K562 (cell line): Measurements from ENCODE around the gene DCLK1. TPM values are rescaled to one million over a fixed set of nuclear protein-coding genes. Genes with fewer than 3 reads are reported as not detected.

ENCODE experiments used
- ATAC-seq: fragments of 200-7000 bp; cut with Tn5 transposase; 3 replicates; pipeline ENCODE4 v1.9.1; 2020; ENCODE audit warnings: moderate library complexity
- BruUV-seq: library from RNA; stranded (reverse); fragments of 400-500 nt; replicated peaks from 2 replicates; lab custom pipeline; 2021; lab: Mats Ljungman, UMichigan
- CTCF ChIA-PET: fragments of 300-600 bp; formaldehyde crosslinking; extraction: SDS; loops from one replicate; lab custom pipeline; 2021; ENCODE audit warnings: low intra/inter-chr PET ratio; lab: Yijun Ruan, JAX
- POLR2A ChIA-PET: fragments of 300-600, 350-650 bp; sonication (Branson Sonifier 250); formaldehyde crosslinking; extraction: SDS; loops from one replicate; lab custom pipeline; 2021; ENCODE audit warnings: antibody characterized with exemption, inconsistent platforms; lab: Yijun Ruan, JAX
- DNase-seq, 4 experiments: peaks; one replicate each; pipeline versions ENCODE4 v3.0.0 to v3.0.0-alpha.2; 2011 to 2018; ENCODE audit warnings: low spot score in 3 of 4, mixed read lengths in 3 of 4; ENCODE audit errors: extremely low read depth in 1 of 4
- FAIRE-seq: peaks from 2 replicates; lab custom pipeline; 2011; peaks lifted over from hg19 to GRCh38; lab: Jason Lieb, UNC
- H2AFZ ChIP-seq: 2 replicates; pipeline ENCODE4 v1.6.0; 2011; ENCODE audit warnings: low read depth, low read length, control low read depth, inconsistent platforms
- H3K27ac ChIP-seq: fragments of 200-600 bp; 3 replicates; pipeline ENCODE4 v1.8.0; 2011; ENCODE audit warnings: low read depth, mild to moderate bottlenecking, control low read depth, inconsistent platforms, low read length, moderate library complexity, mixed read lengths; ENCODE audit errors: extremely low read depth
- H3K27me3 ChIP-seq, 2 experiments: fragments of 300-600 bp in 1 of 2; 2 replicates in 1 of 2; 3 replicates in 1 of 2; pipeline versions ENCODE4 v1.6.0 to v1.8.0; 2011; ENCODE audit warnings: inconsistent platforms in 2 of 2, low read length in 2 of 2, mild to moderate bottlenecking in 1 of 2, mixed read lengths in 1 of 2, moderate library complexity in 1 of 2; ENCODE audit not compliant: control insufficient read depth in 2 of 2, insufficient read depth in 2 of 2
- H3K36me3 ChIP-seq: fragments of 300-600 bp; 3 replicates; pipeline ENCODE4 v1.8.0; 2011; ENCODE audit warnings: mild to moderate bottlenecking, low read length, inconsistent platforms; ENCODE audit not compliant: control insufficient read depth, insufficient read depth
- H3K4me1 ChIP-seq, 2 experiments: fragments of 200-600 bp in 1 of 2; replicated peaks in 1 of 2; 2 replicates in 1 of 2; 3 replicates in 1 of 2; pipeline versions ENCODE4 v1.5.1 to v1.8.0; 2011; ENCODE audit warnings: inconsistent platforms in 2 of 2, low read length in 2 of 2, mild to moderate bottlenecking in 1 of 2, mixed read lengths in 1 of 2, moderate library complexity in 1 of 2; ENCODE audit not compliant: control insufficient read depth in 2 of 2, insufficient read depth in 2 of 2
- H3K4me2 ChIP-seq: 2 replicates; pipeline ENCODE4 v1.6.1; 2011; ENCODE audit warnings: low read length, control low read depth, inconsistent platforms, mixed read lengths; ENCODE audit not compliant: insufficient read depth
- H3K4me3 ChIP-seq: fragments of 200-600 bp; sonication (generic), shearing (Covaris generic); 2 replicates; pipeline ENCODE4 v1.5.1; 2016; ENCODE audit warnings: control low read depth, inconsistent platforms
- H3K79me2 ChIP-seq: fragments of 200-600 bp; 3 replicates; pipeline ENCODE4 v1.8.0; 2011; ENCODE audit warnings: low read length, inconsistent platforms; ENCODE audit not compliant: control insufficient read depth, insufficient read depth
- H3K9ac ChIP-seq, 2 experiments: 2 replicates each; pipeline versions ENCODE4 v1.6.0 to v1.6.1; 2011; ENCODE audit warnings: low read depth in 2 of 2, low read length in 2 of 2, control low read depth in 1 of 2, inconsistent platforms in 1 of 2, mild to moderate bottlenecking in 1 of 2, mixed read lengths in 1 of 2; ENCODE audit not compliant: insufficient read depth in 1 of 2
- H3K9me1 ChIP-seq: one replicate; pipeline ENCODE4 v1.6.0; 2011; ENCODE audit warnings: inconsistent platforms, mild to moderate bottlenecking, low read length, moderate library complexity; ENCODE audit not compliant: control insufficient read depth, insufficient read depth
- H3K9me3 ChIP-seq: replicated peaks from 2 replicates; pipeline ENCODE4 v1.5.1; 2011; ENCODE audit warnings: low read depth, low read length, inconsistent platforms; ENCODE audit not compliant: control insufficient read depth, insufficient read depth
- H4K20me1 ChIP-seq: replicated peaks from 2 replicates; pipeline ENCODE4 v1.6.1; 2011; ENCODE audit warnings: low read length, inconsistent platforms, mixed read lengths; ENCODE audit not compliant: control insufficient read depth, insufficient read depth
- ATF7 ChIP-seq: fragments of 450-650 bp; IDR thresholded peaks from 2 replicates; pipeline ENCODE4 v1.7.1; 2014; ENCODE audit warnings: mild to moderate bottlenecking, moderate library complexity
- CHAMP1 ChIP-seq: fragments of 450-650 bp; IDR thresholded peaks from 2 replicates; pipeline ENCODE4 v1.6.1; 2016; ENCODE audit warnings: mild to moderate bottlenecking
- CLOCK ChIP-seq: fragments of 250-450 bp; sonication (Bioruptor Pico); IDR thresholded peaks from 2 replicates; pipeline ENCODE4 v1.4.0; 2020; ENCODE audit warnings: mild to moderate bottlenecking, moderate library complexity, borderline replicate concordance
- KLF13 ChIP-seq: fragments of 450-650 bp; IDR thresholded peaks from 2 replicates; pipeline ENCODE4 v1.6.1; 2016; ENCODE audit warnings: missing genetic modification characterization, low read depth, mild to moderate bottlenecking, missing compliant biosample characterization, moderate library complexity, borderline replicate concordance
- MAFF ChIP-seq: IDR thresholded peaks from 2 replicates; pipeline ENCODE4 v1.6.1; 2012; ENCODE audit warnings: low read length, improper control_type of control experiment
- NKRF ChIP-seq: fragments of 450-650 bp; IDR thresholded peaks from 2 replicates; pipeline ENCODE4 v1.6.1; 2016; ENCODE audit warnings: borderline replicate concordance
- ZBTB49 ChIP-seq: sonication (generic); formaldehyde crosslinking; IDR thresholded peaks from 2 replicates; pipeline ENCODE4 v1.8.0; 2022; ENCODE audit warnings: missing genetic modification reagents, mild to moderate bottlenecking, borderline replicate concordance
- ZFX ChIP-seq: sonication (generic); formaldehyde crosslinking; IDR thresholded peaks from 2 replicates; pipeline ENCODE4 v1.8.0; 2022; ENCODE audit warnings: mild to moderate bottlenecking, missing genetic modification reagents, moderate library complexity
- ZNF431 ChIP-seq: sonication (generic); formaldehyde crosslinking; IDR thresholded peaks from 2 replicates; pipeline ENCODE4 v1.8.0; 2022; ENCODE audit warnings: mild to moderate bottlenecking, missing genetic modification reagents
- ZNF76 ChIP-seq: fragments of 250-450 bp; sonication (Bioruptor Pico); IDR thresholded peaks from 2 replicates; pipeline ENCODE4 v1.4.0; 2020; ENCODE audit warnings: mild to moderate bottlenecking, moderate library complexity, borderline replicate concordance
- WGBS: fragments of 100-300 bp; shearing (Covaris generic); methylation state at CpG from one replicate; pipeline ENCODE4 v1.1.6; 2016; ENCODE audit warnings: low coverage, mixed read lengths; ENCODE audit not compliant: insufficient coverage; ENCODE audit errors: missing lambda C conversion rate; 5-methylcytosine and 5-hydroxymethylcytosine counted together
- in situ Hi-C: fragments of 300-500 bp; cut with MboI; formaldehyde crosslinking; loops from 4 replicates; pipeline ENCODE4 v1.15.0; 2018; ENCODE audit warnings: inconsistent platforms, mixed read lengths
- intact Hi-C: fragments of 100-400 bp; cut with micrococcal nuclease; formaldehyde crosslinking; loops from 2 replicates; pipeline ENCODE4 v1.14.2; 2022
- polyA plus RNA-seq, 8 experiments: library from polyadenylated mRNA; depleted of rRNA in 4 of 8; stranded (reverse) in 5 of 8; unstranded in 3 of 8; fragments of >200 nt; fragmentation: Nextera tagmentation in 2 of 8; fragmentation: Illumina TruSeq in 1 of 8; extraction: Ambion mirVana in 2 of 8; extraction: Trizol in 1 of 8; gene quantifications; 2 replicates each; pipeline versions ENCODE4 v1.2.1 to v1.2.3, GENCODE V29; 2011 to 2014; ENCODE audit warnings: inconsistent platforms in 1 of 8, missing spikeins in 1 of 8
- total RNA-seq, 7 experiments: library from RNA; depleted of rRNA in 6 of 7; stranded (reverse); fragments of >200 nt in 6 of 7; fragmentation: Illumina TruSeq in 2 of 7; extraction: Trizol in 2 of 7; gene quantifications; 2 replicates each; pipeline versions ENCODE4 v1.2.1 to v1.2.3, GENCODE V29; 2011 to 2021; ENCODE audit warnings: low replicate concordance in 1 of 7

The DCLK1 gene
- total and polyA plus RNA-seq, 9 of the 15 experiments (the other 6 are each of a cell fraction or from before 2014, with no cell fraction given): 0.07 TPM; not detected in 8

GRCh38 chr13:35891507-35892441, 239.4 kb downstream of the DCLK1 start:
- intact Hi-C loops: no loop called here
- H3K9ac ChIP-seq: no peak overlapping the region
- ChIA-PET POLR2A (no interaction called here), CTCF (no interaction called here)
- H3K27ac ChIP-seq: no peak overlapping the region
- no peaks in the 10 kb centered on the region for H3K36me3 ChIP-seq
- no peak overlapping the region for H3K4me2 ChIP-seq
- no peaks in the 10 kb centered on the region for H3K4me1 ChIP-seq
- H3K4me3 ChIP-seq: no peak overlapping the region
- ATAC-seq: no peak
- no peaks in the 10 kb centered on the region for H3K27me3 ChIP-seq
- H3K9me1 ChIP-seq: no peaks in the 10 kb centered on the region
- H3K79me2 ChIP-seq: no peaks in the 10 kb centered on the region
- no peak for FAIRE-seq
- 0% methylated on average over 11 of the region's 12 CpGs for WGBS
- in situ Hi-C loops: no loop called here
- no TSS peak for BruUV-seq
- H3K9me3 ChIP-seq: no peaks in the 10 kb centered on the region
- no peak for DNase-seq
- H4K20me1 ChIP-seq: no peaks in the 10 kb centered on the region
- no peak overlapping the region for H2AFZ ChIP-seq
- TF ChIP-seq ZBTB49 (CRISPR knock-in tag) (no peak), CLOCK (CRISPR knock-in tag) (no peak), KLF13 (tag) (no peak), ZNF76 (no peak), MAFF (no peak), ZFX (CRISPR knock-in tag) (no peak), NKRF (no peak), CHAMP1 (no peak), ATF7 (no peak), ZNF431 (CRISPR knock-in tag) (no peak)
